ENCODE results near the gene ITGB6. TPM values are rescaled to one million over a fixed set of nuclear protein-coding genes. Genes with fewer than 3 reads are reported as not detected.
"Not testable (repeated sequence)": the region's sequence is repeated elsewhere in the genome, so short reads cannot be mapped to it uniquely, and the experiment has no call there.

The ITGB6 gene
- total RNA-seq, 1 donor from 2014 or later, result not detected

- intact Hi-C loops (cut with DNase I), result no loop called here
- DNase-seq (ENCODE audit: low spot score), result no peak
- no peak for ATAC-seq
These were observed 44.0 kb downstream of the ITGB6 start for GRCh38 chr2:160156100-160156499.

- intact Hi-C loops (cut with DNase I); ATAC-seq; DNase-seq (ENCODE audit: low spot score): not testable (repeated sequence)
These were observed 51.7 kb downstream of the ITGB6 start for GRCh38 chr2:160148419-160148818.

GRCh38 chr2:160145471-160145870 lies 54.6 kb downstream of the ITGB6 start:
- ATAC-seq (no peak), DNase-seq (ENCODE audit: low spot score) (no peak)
- intact Hi-C loops (cut with DNase I), result no loop called here

GRCh38 chr2:160144280-160144990 lies 55.6 kb downstream of the ITGB6 start:
- DNase-seq (ENCODE audit: low spot score) (no peak), ATAC-seq (no peak)
- intact Hi-C loops (cut with DNase I), result no loop called here

GRCh38 chr2:160142472-160142871 lies 57.6 kb downstream of the ITGB6 start:
- ATAC-seq (no peak), DNase-seq (ENCODE audit: low spot score) (no peak)
- intact Hi-C loops (cut with DNase I), result no loop called here

GRCh38 chr2:160141912-160142311 lies 58.2 kb downstream of the ITGB6 start:
- DNase-seq (ENCODE audit: low spot score) (no peak), ATAC-seq (no peak)
- intact Hi-C loops (cut with DNase I), result no loop called here

GRCh38 chr2:160141419-160141818 lies 58.7 kb downstream of the ITGB6 start:
- no peak for ATAC-seq
- intact Hi-C loops (cut with DNase I), result no loop called here
- no peak for DNase-seq (ENCODE audit: low spot score)

- no peak for ATAC-seq
- DNase-seq (ENCODE audit: low spot score), result no peak
- intact Hi-C loops (cut with DNase I), result no loop called here
These were observed 59.6 kb downstream of the ITGB6 start for GRCh38 chr2:160140471-160140870.

GRCh38 chr2:160139991-160140390 lies 60.1 kb downstream of the ITGB6 start:
- intact Hi-C loops (cut with DNase I), result no loop called here

GRCh38 chr2:160139350-160139749 lies 60.7 kb downstream of the ITGB6 start:
- intact Hi-C loops (cut with DNase I), result no loop called here
- no peak for ATAC-seq
- no peak for DNase-seq (ENCODE audit: low spot score)

More at GRCh38 chr2:160139991-160140390, 60.1 kb downstream of the ITGB6 start:
- DNase-seq (ENCODE audit: low spot score) (no peak), ATAC-seq (no peak)

- ATAC-seq, result no peak
- intact Hi-C loops (cut with DNase I), result no loop called here
These were observed 61.7 kb downstream of the ITGB6 start for GRCh38 chr2:160138406-160138805.

GRCh38 chr2:160137464-160137863 lies 62.6 kb downstream of the ITGB6 start:
- DNase-seq (ENCODE audit: low spot score), result no peak
- ATAC-seq, result no peak
- intact Hi-C loops (cut with DNase I), result no loop called here

More at GRCh38 chr2:160138406-160138805, 61.7 kb downstream of the ITGB6 start:
- no peak for DNase-seq (ENCODE audit: low spot score)

- DNase-seq (ENCODE audit: low spot score) (no peak), ATAC-seq (no peak)
- intact Hi-C loops (cut with DNase I), result no loop called here
These were observed 67.3 kb downstream of the ITGB6 start for GRCh38 chr2:160132761-160133160.

GRCh38 chr2:160126756-160127155 lies 73.3 kb downstream of the ITGB6 start:
- ATAC-seq (no peak), DNase-seq (ENCODE audit: low spot score) (no peak)
- intact Hi-C loops (cut with DNase I), result no loop called here

- ATAC-seq (no peak), DNase-seq (ENCODE audit: low spot score) (no peak)
- intact Hi-C loops (cut with DNase I), result no loop called here
These were observed 73.8 kb downstream of the ITGB6 start for GRCh38 chr2:160126315-160126714.

GRCh38 chr2:160125828-160126227 lies 74.2 kb downstream of the ITGB6 start:
- DNase-seq (ENCODE audit: low spot score), result no peak

GRCh38 chr2:160125366-160125765 lies 74.7 kb downstream of the ITGB6 start:
- intact Hi-C loops (cut with DNase I), result no loop called here
- no peak for DNase-seq (ENCODE audit: low spot score)
- no peak for ATAC-seq

More at GRCh38 chr2:160125828-160126227, 74.2 kb downstream of the ITGB6 start:
- intact Hi-C loops (cut with DNase I), result no loop called here
- no peak for ATAC-seq

GRCh38 chr2:160124571-160124970 lies 75.5 kb downstream of the ITGB6 start:
- no peak for ATAC-seq
- no peak for DNase-seq (ENCODE audit: low spot score)
- intact Hi-C loops (cut with DNase I), result no loop called here

- intact Hi-C loops (cut with DNase I); ATAC-seq; DNase-seq (ENCODE audit: low spot score): not testable (repeated sequence)
These were observed 85.4 kb downstream of the ITGB6 start for GRCh38 chr2:160114721-160115120.

- DNase-seq (ENCODE audit: low spot score) (no peak), ATAC-seq (no peak)
- intact Hi-C loops (cut with DNase I), result no loop called here
These were observed 86.1 kb downstream of the ITGB6 start for GRCh38 chr2:160114020-160114419.

All from sciatic nerve (tissue), 2 donors.